HCT116 (cell line): ENCODE measurements around the gene ATP1A1. TPM values are rescaled to one million over a fixed set of nuclear protein-coding genes. Genes with fewer than 3 reads are reported as not detected.

ENCODE experiments used
- ATAC-seq: fragments of 200-7000 bp; cut with Tn5 transposase; 2 replicates; pipeline ENCODE4 v1.9.1; 2020; ENCODE audit warnings: mild to moderate bottlenecking, moderate library complexity
- BruUV-seq: library from RNA; stranded (reverse); fragments of 400-500 nt; replicated peaks from 2 replicates; lab custom pipeline; 2021; lab: Mats Ljungman, UMichigan
- CTCF ChIA-PET: fragments of 300-600 bp; sonication (Branson Sonifier 250); formaldehyde crosslinking; loops from one replicate; lab custom pipeline; 2021; ENCODE audit warnings: antibody characterized with exemption; lab: Charles Lee
- POLR2A ChIA-PET: fragments of 300-600, 350-600 bp; sonication (Branson Sonifier 250); formaldehyde crosslinking; loops from one replicate; lab custom pipeline; 2021; ENCODE audit warnings: antibody characterized with exemption; lab: Charles Lee
- RAD21 ChIA-PET, 2 experiments: fragments of 300-600 bp; sonication (Branson Sonifier 250); formaldehyde crosslinking; loops; one replicate each; lab custom pipeline; 2023; ENCODE audit warnings: low total read pairs in 2 of 2; ENCODE audit not compliant: uncharacterized antibody in 2 of 2, unreplicated experiment in 2 of 2, low non-redundant PET in 1 of 2; lab: Charles Lee
- DNase-seq: peaks from one replicate; pipeline ENCODE4 v3.0.0-alpha.2; 2010; ENCODE audit warnings: low read depth, low spot score
- H2AFZ ChIP-seq: fragments of 200-600 bp; shearing (Covaris generic), sonication (generic); 2 replicates; pipeline ENCODE4 v1.6.1; 2017; ENCODE audit warnings: low read depth, mixed run types, mixed read lengths, antibody characterized with exemption, low read length; ENCODE audit not compliant: poor library complexity, severe bottlenecking
- H3K27ac ChIP-seq: 2 replicates; pipeline ENCODE4 v1.5.1; 2012; ENCODE audit warnings: low read depth, low read length
- H3K27me3 ChIP-seq: fragments of 200-600 bp; sonication (generic); 2 replicates; pipeline ENCODE4 v1.6.1; 2016; ENCODE audit warnings: mixed run types, low read length, mixed read lengths; ENCODE audit not compliant: insufficient read depth
- H3K36me3 ChIP-seq, 2 experiments: fragments of 200-500 bp in 1 of 2; fragments of 200-600 bp in 1 of 2; sonication (Bioruptor generic) in 1 of 2; sonication (generic) in 1 of 2; 2 replicates each; pipeline versions ENCODE4 v1.5.1 to v1.6.1; 2014 to 2016; ENCODE audit warnings: low read length in 2 of 2, inconsistent platforms in 1 of 2, mixed read lengths in 1 of 2, mixed run types in 1 of 2; ENCODE audit not compliant: insufficient read depth in 2 of 2, control insufficient read depth in 1 of 2
- H3K4me1 ChIP-seq, 2 experiments: fragments of 200-600 bp in 1 of 2; sonication (generic) in 1 of 2; 2 replicates each; pipeline versions ENCODE4 v1.5.1 to v1.6.1; 2012 to 2017; ENCODE audit warnings: low read length in 2 of 2, inconsistent platforms in 1 of 2, mild to moderate bottlenecking in 1 of 2, mixed read lengths in 1 of 2, mixed run types in 1 of 2, moderate library complexity in 1 of 2; ENCODE audit not compliant: insufficient read depth in 2 of 2, control insufficient read depth in 1 of 2
- H3K4me2 ChIP-seq: fragments of 200-600 bp; sonication (generic); 2 replicates; pipeline ENCODE4 v1.6.1; 2017; ENCODE audit warnings: mixed run types, low read length, mixed read lengths
- H3K4me3 ChIP-seq, 2 experiments: fragments of 200-600 bp in 1 of 2; sonication (generic) in 1 of 2; replicated peaks in 1 of 2; 2 replicates each; pipeline ENCODE4 v1.5.1; 2011 to 2016; ENCODE audit warnings: low read length in 2 of 2, control low read depth in 1 of 2, low read depth in 1 of 2, mild to moderate bottlenecking in 1 of 2, mixed read lengths in 1 of 2, mixed run types in 1 of 2
- H3K79me2 ChIP-seq: fragments of 200-600 bp; sonication (generic); 2 replicates; pipeline ENCODE4 v1.6.1; 2017; ENCODE audit warnings: mild to moderate bottlenecking, mixed run types, low read length, moderate library complexity, mixed read lengths; ENCODE audit not compliant: insufficient read depth
- H3K9ac ChIP-seq: fragments of 200-600 bp; sonication (generic); 2 replicates; pipeline ENCODE4 v1.6.1; 2016; ENCODE audit warnings: low read length, mixed read lengths
- H3K9me2 ChIP-seq: fragments of 200-600 bp; sonication (generic), shearing (Covaris generic); 2 replicates; pipeline ENCODE4 v1.6.1; 2017; ENCODE audit warnings: mixed run types, mild to moderate bottlenecking, moderate library complexity; ENCODE audit not compliant: insufficient read depth
- H3K9me3 ChIP-seq, 2 experiments: fragments of 200-500 bp in 1 of 2; fragments of 200-600 bp in 1 of 2; sonication (Bioruptor generic) in 1 of 2; sonication (generic) in 1 of 2; 2 replicates each; pipeline ENCODE4 v1.6.1; 2014 to 2017; ENCODE audit warnings: low read length in 2 of 2, mixed read lengths in 2 of 2, inconsistent platforms in 1 of 2, low read depth in 1 of 2, mild to moderate bottlenecking in 1 of 2, mixed run types in 1 of 2, moderate library complexity in 1 of 2; ENCODE audit not compliant: control insufficient read depth in 1 of 2, insufficient read depth in 1 of 2
- H4K20me1 ChIP-seq: fragments of 200-600 bp; sonication (generic), shearing (Covaris generic); 2 replicates; pipeline ENCODE4 v1.6.1; 2017; ENCODE audit warnings: mixed run types, mild to moderate bottlenecking, moderate library complexity; ENCODE audit not compliant: insufficient read depth
- CBX3 ChIP-seq: IDR thresholded peaks from 2 replicates; pipeline ENCODE4 v1.6.1; 2012; ENCODE audit warnings: low read depth
- CEBPB ChIP-seq: IDR thresholded peaks from 2 replicates; pipeline ENCODE4 v1.6.1; 2012; ENCODE audit warnings: low read depth
- JUND ChIP-seq: IDR thresholded peaks from 2 replicates; pipeline ENCODE4 v1.6.1; 2012
- POLR2AphosphoS5 ChIP-seq: IDR thresholded peaks from 2 replicates; pipeline ENCODE4 v1.6.1; 2011; ENCODE audit warnings: mild to moderate bottlenecking, low read depth, low read length, moderate library complexity
- RAD21 ChIP-seq: IDR thresholded peaks from 2 replicates; pipeline ENCODE4 v1.6.1; 2012; ENCODE audit warnings: low read depth, mild to moderate bottlenecking
- SIN3A ChIP-seq: IDR thresholded peaks from 2 replicates; pipeline ENCODE4 v1.6.1; 2012; ENCODE audit warnings: low read depth
- SP1 ChIP-seq: IDR thresholded peaks from 2 replicates; pipeline ENCODE4 v1.6.1; 2012; ENCODE audit warnings: low read depth
- TCF7L2 ChIP-seq: IDR thresholded peaks from 2 replicates; pipeline ENCODE4 v1.7.0; 2011; ENCODE audit warnings: borderline replicate concordance, inconsistent platforms; ENCODE audit not compliant: insufficient read depth, insufficient read length; ENCODE audit errors: extremely low read depth
- ZFX ChIP-seq: fragments of 450-650 bp; IDR thresholded peaks from 2 replicates; pipeline ENCODE4 v1.6.1; 2017
- ZNF274 ChIP-seq: fragments of 200-500 bp; sonication (Bioruptor generic); IDR thresholded peaks from 2 replicates; pipeline ENCODE4 v1.6.1; 2014; ENCODE audit warnings: mild to moderate bottlenecking, low read depth, low read length, inconsistent platforms
- intact Hi-C: fragments of 100-400 bp; cut with micrococcal nuclease; formaldehyde crosslinking; loops from 2 replicates; pipeline ENCODE4 v1.10.0; 2022
- total RNA-seq: library from RNA; stranded (reverse); gene quantifications from one replicate; pipeline ENCODE4 v1.2.1, GENCODE V29; 2021; ENCODE audit not compliant: unreplicated experiment
- TF ChIP-seq, protein P1 (sequence below): IDR thresholded peaks from 2 replicates; pipeline ENCODE4 v1.6.1; 2011; ENCODE audit warnings: mild to moderate bottlenecking, low read length, moderate library complexity; ENCODE audit not compliant: insufficient replicate concordance; ENCODE audit errors: extremely low read depth

The ATP1A1 gene
- total RNA-seq, 1 experiment from 2014 or later: 290 TPM

DNA sequence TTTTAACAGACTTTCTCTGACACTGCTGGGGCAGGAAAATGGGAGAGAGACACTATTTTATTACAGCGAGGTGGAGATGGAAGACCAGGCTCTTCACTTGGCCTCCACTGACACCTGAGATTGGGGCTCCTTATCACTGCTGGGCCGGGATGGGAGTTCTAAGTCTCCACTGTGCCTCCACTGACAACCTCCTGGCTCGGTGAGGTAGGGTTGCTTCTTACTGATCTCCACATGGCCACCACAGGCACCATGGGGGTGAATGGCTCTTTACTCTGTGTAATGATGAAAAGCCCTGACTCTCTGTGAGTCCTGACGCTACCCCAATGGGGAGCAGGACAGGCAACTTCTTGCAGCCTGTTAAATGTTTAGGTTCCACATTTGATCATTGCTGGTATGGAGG, 67.7 kb downstream of the ATP1A1 start:
- ChIA-PET RAD21 (no interaction called here), POLR2A (no interaction called here), CTCF (no interaction called here)
- DNase-seq (no peak), ATAC-seq (no peak)
- intact Hi-C loops: no loop called here
- Histone ChIP-seq H3K4me1 (no peaks in the 10 kb centered on the region), H3K9me2 (no peaks in the 10 kb centered on the region), H3K9ac (no peak overlapping the region), H3K27ac (no peak overlapping the region), H3K79me2 (no peaks in the 10 kb centered on the region), H3K36me3 (no peaks in the 10 kb centered on the region), H2AFZ (no peak overlapping the region), H4K20me1 (no peaks in the 10 kb centered on the region), H3K4me2 (no peak overlapping the region), H3K4me3 (no peak overlapping the region), H3K9me3 (no peaks in the 10 kb centered on the region), H3K27me3 (no peaks in the 10 kb centered on the region)
- BruUV-seq: no TSS peak
- TF ChIP-seq SIN3A: no peak
- TF ChIP-seq TCF7L2: no peak
- TF ChIP-seq CBX3: no peak
- TF ChIP-seq CEBPB: no peak
- no peak for TF ChIP-seq RAD21
- TF ChIP-seq SP1: no peak
- TF ChIP-seq, protein P1, sequence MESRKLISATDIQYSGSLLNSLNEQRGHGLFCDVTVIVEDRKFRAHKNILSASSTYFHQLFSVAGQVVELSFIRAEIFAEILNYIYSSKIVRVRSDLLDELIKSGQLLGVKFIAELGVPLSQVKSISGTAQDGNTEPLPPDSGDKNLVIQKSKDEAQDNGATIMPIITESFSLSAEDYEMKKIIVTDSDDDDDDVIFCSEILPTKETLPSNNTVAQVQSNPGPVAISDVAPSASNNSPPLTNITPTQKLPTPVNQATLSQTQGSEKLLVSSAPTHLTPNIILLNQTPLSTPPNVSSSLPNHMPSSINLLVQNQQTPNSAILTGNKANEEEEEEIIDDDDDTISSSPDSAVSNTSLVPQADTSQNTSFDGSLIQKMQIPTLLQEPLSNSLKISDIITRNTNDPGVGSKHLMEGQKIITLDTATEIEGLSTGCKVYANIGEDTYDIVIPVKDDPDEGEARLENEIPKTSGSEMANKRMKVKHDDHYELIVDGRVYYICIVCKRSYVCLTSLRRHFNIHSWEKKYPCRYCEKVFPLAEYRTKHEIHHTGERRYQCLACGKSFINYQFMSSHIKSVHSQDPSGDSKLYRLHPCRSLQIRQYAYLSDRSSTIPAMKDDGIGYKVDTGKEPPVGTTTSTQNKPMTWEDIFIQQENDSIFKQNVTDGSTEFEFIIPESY: no peak
- TF ChIP-seq ZFX: no peak
- TF ChIP-seq POLR2AphosphoS5: no peak
- no peak for TF ChIP-seq ZNF274
- no peak for TF ChIP-seq JUND
